GM19463 (cell line): Measurements from ENCODE around the gene CFH.
"Not testable (repeated sequence)": the region's sequence is repeated elsewhere in the genome, so short reads cannot be mapped to it uniquely, and the experiment has no call there.

ENCODE experiments used
- ATAC-seq: cut with Tn5 transposase; IDR thresholded peaks from one replicate; pipeline ENCODE4 v1.9.1; 2021; ENCODE audit warnings: mild to moderate bottlenecking, moderate library complexity; ENCODE audit not compliant: unreplicated experiment

Gene CFH

GRCh38 chr1:196743244-196743643, 91.4 kb downstream of the CFH start:
- peak; percentile 79 for ATAC-seq

GRCh38 chr1:196765019-196765740, 113.3 kb downstream of the CFH start:
- ATAC-seq, result not testable (repeated sequence)

- ATAC-seq, result not testable (repeated sequence)
These were observed 118.0 kb downstream of the CFH start for GRCh38 chr1:196769823-196770222.

- no peak for ATAC-seq
These were observed 121.9 kb downstream of the CFH start for GRCh38 chr1:196773713-196774112.

DNA sequence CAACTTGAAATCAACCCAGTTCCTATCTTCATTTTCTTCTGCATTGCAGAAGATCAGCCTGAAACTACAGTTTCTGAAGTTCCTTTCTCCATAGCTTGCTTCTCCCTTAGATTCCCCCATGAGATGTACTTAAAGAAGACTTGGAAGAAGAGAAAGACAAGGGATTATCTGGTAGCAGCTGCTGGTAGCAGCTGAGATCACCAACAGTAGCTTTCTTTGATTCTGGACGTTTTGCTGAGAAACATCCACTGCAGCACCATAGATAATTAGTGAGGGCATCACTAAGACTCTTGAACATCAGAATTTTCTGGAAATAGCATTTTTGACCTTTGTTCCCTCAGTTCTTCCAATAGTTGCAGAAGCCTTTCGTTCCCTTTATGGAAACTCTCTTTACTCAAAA, 122.3 kb downstream of the CFH start:
- no peak for ATAC-seq

- peak; percentile 99 for ATAC-seq
These were observed 122.8 kb downstream of the CFH start, which contains the start of gene CFHR3 for GRCh38 chr1:196774603-196775002. TSS of gene CFHR3 (plus strand) at chr1:196774840. CDS start at chr1:196774887, 47 bp downstream.

DNA sequence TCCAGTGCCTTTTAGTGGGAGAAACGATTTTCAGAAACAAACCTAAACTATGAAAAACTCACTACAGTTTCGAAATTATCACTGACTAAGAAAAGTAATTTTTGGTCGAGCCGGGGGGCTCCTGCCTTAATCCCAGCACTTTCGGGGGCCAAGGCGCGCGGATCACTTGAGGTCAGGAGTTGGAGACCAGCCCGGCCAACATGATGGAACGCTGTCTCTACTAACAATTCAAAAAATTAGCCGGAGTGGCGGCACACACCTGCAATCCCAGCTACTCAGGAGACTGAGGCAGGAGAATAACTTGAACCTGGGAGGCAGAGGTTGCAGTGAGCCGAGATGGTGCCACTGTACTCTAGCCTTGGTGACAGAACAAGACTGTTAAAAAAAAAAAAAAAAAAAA, 125.8 kb downstream of the CFH start:
- no peak for ATAC-seq

- ATAC-seq, result no peak
These were observed 127.2 kb downstream of the CFH start for GRCh38 chr1:196779093-196779492.

DNA sequence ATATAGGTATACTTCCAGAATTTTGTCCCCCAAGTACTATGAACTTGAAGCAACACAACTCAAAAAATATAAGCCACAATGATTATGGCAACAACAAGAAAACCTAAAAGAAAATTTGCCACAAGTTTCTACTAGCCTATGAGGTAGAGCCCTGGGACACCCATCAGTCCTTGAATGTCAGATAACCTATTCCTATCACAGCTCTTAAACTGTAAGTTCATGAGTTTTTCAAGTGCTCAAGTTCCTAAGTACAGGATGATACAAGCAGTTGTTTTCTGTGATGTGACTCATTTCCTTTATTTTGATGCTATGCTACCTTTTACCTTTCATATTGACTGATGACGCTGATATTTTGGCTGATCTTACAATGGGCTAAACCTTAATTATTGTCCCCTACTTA, 139.4 kb downstream of the CFH start:
- ATAC-seq, result not testable (repeated sequence)

GRCh38 chr1:196794103-196794502, 142.3 kb downstream of the CFH start:
- ATAC-seq, result not testable (repeated sequence)
